Measurements from ENCODE around the gene ZC3H18.

GRCh38 chr16:88524274-88524972, 45.8 kb upstream of the ZC3H18 start:
- TF ChIP-seq CTCF (IDR thresholded peaks at IDR 0.05; ENCODE audit: low read depth, low read length, poor library complexity, severe bottlenecking): no peak
- no peak for TF ChIP-seq EZH2phosphoT487 (IDR thresholded peaks at IDR 0.05; ENCODE audit: borderline replicate concordance, low read length)
